ENCODE data around the gene MRPL43.

Gene MRPL43

DNA sequence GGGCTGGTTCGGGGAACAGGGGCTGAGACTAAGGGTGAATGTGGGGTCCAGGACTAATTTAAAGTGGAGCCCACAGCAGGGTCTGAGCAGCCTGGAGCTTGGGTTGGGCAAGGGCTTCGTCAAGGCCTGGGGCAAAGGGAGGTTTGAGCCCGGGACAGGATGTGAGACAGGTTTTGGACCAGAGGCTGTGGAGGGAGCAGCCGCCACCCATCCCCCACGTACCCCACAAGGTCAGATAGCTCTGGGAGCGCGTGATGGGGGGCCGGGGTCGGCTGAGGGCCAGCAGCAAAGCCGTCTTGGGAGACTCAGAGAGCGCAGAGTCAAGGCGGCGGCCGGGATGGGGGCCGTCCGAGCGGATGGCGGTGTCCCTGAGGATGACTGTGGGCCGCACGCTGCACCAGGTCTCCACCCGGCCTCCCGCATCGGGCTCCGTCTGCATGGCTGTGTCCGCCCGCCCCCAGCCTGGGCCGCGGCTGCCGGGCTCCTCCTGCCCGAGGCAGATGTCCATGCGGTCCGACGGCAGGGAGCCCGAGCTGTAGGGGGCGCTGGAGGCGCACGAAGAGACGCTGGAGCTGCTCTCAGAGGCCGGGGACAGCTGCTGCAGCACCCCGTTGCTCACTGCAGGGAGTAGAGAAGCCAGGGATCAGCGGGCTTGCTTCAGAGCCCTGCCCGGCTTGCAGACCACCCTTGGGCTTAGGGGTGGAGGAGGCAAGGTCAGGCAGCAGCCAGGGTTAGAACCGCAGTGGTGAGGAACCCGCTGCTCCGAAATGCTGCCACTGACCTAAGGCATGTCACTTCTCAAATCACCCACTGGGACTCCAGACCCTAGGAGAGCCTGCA is 31.5 kb upstream of the MRPL43 start:
- peak; percentile 6 to 24 for DNase-seq

- DNase-seq = no peak
Measured at GRCh38 chr10:101018118-101018599, 30.9 kb upstream of the MRPL43 start.

DNA sequence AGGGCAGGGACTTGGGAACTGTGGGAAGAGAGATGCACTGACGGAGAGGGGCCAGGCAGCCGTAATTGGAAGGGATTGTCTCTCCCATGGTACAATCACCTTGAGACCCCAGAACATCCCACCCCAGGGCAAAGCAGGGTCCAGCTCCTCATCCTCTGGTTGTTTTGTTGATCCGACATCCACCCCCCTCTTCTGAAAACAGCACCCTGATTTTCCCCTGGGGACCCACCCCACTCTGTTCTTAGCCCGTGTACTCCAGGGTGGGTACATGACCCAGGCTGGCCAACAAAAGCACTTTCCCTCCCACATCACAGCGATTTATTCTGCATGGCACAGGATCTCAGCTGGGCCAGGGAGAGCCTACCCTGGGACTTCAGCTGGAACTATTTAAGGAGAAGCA is 29.5 kb upstream of the MRPL43 start:
- DNase-seq = no peak

DNA sequence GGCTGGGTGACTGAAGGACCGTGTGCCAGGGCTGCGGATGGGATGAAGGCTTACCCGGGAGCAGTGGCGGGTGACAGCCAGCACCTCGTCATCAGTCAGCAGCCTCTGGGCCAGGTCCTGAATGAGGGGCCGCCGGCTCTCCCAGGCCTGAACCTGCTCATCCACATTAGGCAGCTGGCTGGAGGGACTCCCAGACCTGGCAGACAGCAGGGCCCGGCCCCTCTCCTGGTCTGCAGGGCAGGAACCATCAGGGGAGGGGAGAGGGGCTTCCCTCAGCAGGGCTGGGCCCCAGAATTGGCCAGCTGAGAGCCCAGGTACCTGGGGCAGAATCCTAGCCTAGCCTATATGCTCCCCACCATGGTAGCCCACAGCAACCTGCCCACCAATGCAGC is 28.3 kb upstream of the MRPL43 start:
- DNase-seq = no peak

- no peak for DNase-seq
Measured at GRCh38 chr10:101014966-101015581, 27.8 kb upstream of the MRPL43 start.

GRCh38 chr10:101014230-101014884 is 27.1 kb upstream of the MRPL43 start:
- DNase-seq = peak; percentile 4 to 56

DNA sequence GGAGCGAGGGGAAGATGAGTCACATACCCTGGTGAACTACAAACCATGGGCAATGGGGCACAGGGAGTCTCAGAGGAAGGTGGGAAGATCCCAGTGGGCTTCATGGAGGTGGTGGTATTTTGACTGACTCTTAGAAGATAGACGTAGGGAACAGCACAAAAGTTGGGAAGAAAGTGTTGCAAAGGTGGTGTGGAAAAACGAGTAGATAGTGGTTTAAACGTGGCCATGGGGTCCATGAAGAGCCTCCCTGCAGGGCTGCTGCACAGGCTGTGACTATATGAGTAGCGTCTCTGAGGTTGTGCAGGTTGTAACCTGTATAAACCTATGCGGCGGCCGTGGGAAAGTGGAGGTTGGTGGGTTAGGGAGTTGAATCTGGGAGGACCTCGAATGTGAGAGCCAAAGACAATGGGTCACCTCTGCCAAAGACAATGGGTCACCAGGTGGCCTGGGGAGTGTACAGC is 26.1 kb upstream of the MRPL43 start:
- no peak for DNase-seq

GRCh38 chr10:101012525-101013364 is 25.4 kb upstream of the MRPL43 start:
- peak in 1 of 2 experiments; percentile 30 for DNase-seq

GRCh38 chr10:101011517-101012423 is 24.5 kb upstream of the MRPL43 start:
- DNase-seq = no peak

DNA sequence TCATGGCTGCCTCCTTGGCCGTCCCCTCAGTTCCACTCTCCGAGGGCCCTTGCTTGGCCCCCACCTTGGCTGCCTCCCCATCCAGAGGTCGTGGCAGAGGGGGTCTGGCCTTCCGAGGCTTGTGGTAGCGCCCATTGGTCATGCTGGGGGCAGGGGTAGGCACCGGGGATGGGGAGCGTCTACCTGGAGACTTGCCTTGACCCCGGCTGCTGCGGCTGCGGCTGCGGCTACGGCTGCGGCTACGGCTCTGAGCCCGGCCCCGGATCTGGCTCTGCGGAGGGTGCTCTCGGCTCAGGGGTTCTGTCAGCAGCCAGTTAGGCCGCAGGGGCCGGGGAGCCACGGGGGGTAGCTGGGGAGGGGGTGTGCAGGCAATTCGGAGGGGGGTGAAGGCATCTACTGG is 23.0 kb upstream of the MRPL43 start:
- no peak for DNase-seq

DNA sequence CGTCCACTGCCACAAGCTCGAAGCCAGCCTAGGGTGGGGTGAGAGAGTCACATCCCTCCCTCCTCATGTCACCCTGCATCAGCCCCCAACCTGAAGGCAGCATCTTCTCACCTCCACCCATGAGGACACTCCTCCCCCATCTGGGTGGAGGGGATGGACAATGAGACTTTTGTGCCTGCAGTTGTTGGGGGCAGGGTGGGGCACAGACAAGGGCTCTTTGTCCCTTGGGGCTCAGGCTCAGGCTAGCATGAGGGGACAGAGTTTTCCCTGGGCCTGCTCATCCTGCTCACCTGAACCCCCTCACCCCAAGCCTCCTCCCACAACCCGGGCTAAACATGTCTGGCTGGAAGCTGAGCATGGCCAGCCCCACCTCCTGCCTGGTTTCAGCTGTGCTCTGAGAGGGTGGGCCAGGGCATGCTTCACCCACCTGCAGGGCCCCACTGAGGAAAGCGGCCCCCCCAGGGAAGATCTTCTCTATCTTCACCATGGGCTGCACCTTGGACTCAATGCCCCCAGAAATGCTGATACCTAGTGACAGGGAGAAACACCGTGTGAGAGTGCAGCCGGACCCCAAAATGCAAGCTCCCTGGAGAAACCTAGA is 21.6 kb upstream of the MRPL43 start:
- DNase-seq = no peak

- no peak for DNase-seq
Measured at GRCh38 chr10:101007915-101008822, 20.9 kb upstream of the MRPL43 start.

GRCh38 chr10:101007099-101007711 is 19.9 kb upstream of the MRPL43 start:
- DNase-seq = no peak

DNA sequence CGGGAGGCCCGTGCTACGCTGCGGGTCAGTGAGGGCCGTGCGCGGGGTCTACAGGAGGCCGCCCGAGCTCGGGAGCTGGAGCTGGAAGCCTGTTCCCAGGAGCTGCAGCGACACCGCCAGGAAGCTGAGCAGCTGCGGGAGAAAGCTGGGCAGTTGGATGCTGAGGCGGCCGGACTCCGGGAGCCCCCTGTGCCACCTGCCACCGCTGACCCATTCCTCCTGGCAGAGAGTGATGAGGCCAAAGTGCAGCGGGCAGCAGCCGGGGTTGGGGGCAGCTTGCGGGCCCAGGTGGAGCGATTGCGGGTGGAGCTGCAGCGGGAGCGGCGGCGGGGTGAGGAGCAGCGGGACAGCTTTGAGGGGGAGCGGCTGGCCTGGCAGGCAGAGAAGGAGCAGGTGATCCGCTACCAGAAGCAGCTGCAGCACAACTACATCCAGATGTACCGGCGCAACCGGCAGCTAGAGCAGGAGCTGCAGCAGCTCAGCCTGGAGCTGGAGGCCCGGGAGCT is 19.3 kb upstream of the MRPL43 start:
- no peak for DNase-seq

DNA sequence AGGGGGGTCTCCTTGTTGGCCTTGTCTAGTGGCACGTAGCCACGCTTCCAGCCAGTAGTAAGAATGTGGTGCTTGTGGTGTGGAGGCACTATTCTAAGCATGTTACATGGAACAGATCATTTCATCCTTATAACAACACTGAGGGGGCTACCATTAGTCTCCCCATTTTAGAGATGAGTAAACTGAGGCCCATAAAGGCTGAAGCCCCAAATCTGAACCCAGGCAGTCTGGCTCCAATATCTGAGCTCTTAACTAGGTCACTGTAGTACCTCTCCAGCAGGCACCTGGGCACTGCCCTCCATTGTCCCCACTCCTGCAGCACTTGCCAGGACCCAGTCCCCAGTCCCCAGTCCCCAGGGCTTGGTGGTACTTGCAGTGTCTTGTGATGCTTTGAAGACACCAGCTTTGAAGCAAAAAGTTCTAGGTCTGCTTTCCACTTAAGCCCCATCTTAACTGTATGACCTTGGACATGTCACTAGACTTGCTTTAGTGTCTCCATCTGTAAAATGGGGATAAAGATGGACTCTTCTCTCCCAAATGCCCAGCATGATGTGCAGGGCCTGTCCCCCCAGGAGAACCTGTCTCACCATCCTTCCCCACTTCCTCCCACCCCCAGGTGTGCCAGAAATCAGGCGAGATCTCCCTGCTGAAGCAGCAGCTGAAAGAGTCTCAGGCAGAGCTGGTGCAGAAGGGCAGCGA is 18.7 kb upstream of the MRPL43 start:
- DNase-seq = no peak

DNA sequence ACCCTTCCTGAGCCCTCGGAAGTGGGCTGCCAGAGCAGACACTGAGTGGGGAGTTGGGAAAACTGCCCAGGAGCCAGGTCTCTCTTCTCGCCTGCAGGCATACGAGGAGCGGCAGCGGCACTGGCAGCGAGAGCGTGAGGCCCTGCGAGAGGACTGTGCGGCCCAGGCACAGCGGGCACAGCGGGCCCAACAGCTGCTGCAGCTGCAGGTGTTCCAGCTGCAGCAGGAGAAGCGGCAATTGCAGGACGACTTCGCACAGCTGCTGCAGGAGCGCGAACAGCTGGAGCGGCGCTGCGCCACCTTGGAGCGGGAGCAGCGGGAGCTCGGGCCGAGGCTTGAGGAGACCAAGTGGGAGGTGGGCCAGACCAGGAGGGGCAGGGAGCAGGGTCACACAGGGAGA is 18.1 kb upstream of the MRPL43 start:
- DNase-seq = no peak

- DNase-seq = no peak
Measured at GRCh38 chr10:101003639-101004206, 16.4 kb upstream of the MRPL43 start.

GRCh38 chr10:101002456-101002855 is 15.2 kb upstream of the MRPL43 start:
- DNase-seq = no peak
